HFF-Myc (cell line): Measurements from ENCODE around the gene COG7.
"Not testable (repeated sequence)": the region's sequence is repeated elsewhere in the genome, so short reads cannot be mapped to it uniquely, and the experiment has no call there.

Source experiments
- DNase-seq: peaks from one replicate; pipeline ENCODE4 v3.0.0-alpha.2; 2011; ENCODE audit warnings: low read depth; ENCODE audit errors: extremely low read depth
- H3K4me3 ChIP-seq: replicated peaks from 2 replicates; pipeline ENCODE4 v1.5.1; 2011; ENCODE audit warnings: low read depth, mild to moderate bottlenecking, control low read depth, low read length
- TF ChIP-seq, protein P1 (sequence below): IDR thresholded peaks from 2 replicates; pipeline ENCODE4 v1.5.1; 2012; ENCODE audit warnings: mild to moderate bottlenecking, low read depth, low read length, control low read depth; ENCODE audit errors: missing control alignments

COG7 gene

DNA sequence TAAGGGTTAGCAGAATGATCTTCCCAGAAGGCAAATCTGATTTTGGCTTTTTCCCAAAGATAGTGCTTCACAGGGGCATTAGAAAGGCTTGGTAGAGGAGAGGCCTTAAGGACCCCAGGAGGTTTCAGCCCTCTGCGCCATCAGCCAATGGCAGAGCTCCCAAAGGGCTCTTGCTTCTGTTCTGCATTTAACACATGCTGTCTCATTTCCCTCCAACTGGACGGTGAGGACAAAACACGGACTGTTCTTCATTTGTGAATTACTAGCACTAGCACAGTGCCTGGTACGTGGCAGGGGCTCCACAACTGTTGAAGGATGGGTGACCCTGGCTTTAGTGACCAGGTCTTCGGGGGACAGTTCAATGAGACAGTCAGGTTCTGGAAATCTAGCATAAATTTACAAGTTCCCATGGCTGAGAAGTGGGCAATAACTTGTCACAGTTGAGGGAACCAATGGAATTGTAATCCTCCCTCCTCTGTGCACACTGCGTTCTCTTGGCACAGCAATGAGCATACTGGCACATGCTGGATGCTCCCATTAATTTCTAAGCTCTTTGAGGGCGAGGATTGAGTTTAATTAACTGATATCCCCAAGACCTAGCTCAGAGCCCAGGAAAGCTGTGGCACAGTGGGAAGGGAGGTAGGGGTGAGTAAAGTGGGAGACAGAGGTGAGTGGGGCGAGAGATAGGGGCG, 45.4 kb downstream of the COG7 start:
- TF ChIP-seq, protein P1, sequence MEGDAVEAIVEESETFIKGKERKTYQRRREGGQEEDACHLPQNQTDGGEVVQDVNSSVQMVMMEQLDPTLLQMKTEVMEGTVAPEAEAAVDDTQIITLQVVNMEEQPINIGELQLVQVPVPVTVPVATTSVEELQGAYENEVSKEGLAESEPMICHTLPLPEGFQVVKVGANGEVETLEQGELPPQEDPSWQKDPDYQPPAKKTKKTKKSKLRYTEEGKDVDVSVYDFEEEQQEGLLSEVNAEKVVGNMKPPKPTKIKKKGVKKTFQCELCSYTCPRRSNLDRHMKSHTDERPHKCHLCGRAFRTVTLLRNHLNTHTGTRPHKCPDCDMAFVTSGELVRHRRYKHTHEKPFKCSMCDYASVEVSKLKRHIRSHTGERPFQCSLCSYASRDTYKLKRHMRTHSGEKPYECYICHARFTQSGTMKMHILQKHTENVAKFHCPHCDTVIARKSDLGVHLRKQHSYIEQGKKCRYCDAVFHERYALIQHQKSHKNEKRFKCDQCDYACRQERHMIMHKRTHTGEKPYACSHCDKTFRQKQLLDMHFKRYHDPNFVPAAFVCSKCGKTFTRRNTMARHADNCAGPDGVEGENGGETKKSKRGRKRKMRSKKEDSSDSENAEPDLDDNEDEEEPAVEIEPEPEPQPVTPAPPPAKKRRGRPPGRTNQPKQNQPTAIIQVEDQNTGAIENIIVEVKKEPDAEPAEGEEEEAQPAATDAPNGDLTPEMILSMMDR, result no peak
- no peak for DNase-seq
- no peak overlapping the region for H3K4me3 ChIP-seq

DNA sequence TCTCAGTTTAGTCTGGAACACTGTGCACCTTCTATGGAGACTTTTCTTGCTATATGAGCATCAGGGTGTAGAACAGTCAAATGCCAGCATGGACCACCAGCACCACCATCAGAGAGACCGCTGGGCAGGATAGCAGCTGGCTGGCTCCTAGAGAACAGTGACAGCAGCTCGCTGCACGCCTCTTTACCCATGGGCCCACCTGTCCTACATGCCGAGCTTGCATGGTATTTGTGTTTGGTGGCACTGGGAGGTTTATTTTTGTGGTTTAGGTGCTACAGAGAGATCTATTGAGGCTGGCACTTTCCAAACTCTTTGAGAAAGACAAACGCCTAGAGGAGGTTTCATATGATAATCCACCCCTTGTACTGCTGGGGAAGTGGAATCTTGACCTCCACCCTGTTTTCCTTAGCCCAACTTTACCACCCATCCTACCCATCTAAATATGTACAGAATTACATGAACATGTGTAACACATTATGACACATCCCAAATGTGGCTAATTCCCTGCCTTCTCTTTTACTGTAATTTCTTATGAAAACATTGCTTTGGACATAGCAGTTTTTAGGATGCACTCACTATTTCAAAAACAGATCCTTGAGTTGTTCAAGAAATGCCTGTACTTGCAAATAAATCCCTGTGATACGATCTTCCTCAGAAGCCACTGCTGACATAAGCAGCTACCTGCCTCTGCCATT, 46.3 kb downstream of the COG7 start:
- no peak for DNase-seq
- TF ChIP-seq, protein P1, result no peak
- H3K4me3 ChIP-seq, result no peak overlapping the region

DNA sequence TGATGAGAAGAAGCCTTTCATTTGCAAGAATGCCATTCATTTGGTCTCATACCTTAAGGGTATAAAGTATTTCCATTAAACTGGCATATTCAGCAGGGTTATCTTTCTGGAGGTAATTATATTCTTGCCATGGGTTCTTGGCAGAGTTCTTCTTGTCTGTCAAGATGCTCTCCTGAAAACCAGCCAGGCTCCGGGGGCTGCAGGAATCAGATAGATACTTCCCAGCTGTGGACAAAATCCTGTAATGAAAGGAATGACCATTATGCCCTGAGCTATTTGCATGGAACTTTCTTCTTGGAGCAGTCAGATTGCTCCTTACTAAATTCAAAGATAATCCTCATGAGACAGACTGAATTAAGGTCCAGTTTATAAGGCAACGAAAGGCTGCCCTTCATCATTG, 47.0 kb downstream of the COG7 start:
- DNase-seq, result no peak
- no peak overlapping the region for H3K4me3 ChIP-seq
- TF ChIP-seq, protein P1, result no peak

DNA sequence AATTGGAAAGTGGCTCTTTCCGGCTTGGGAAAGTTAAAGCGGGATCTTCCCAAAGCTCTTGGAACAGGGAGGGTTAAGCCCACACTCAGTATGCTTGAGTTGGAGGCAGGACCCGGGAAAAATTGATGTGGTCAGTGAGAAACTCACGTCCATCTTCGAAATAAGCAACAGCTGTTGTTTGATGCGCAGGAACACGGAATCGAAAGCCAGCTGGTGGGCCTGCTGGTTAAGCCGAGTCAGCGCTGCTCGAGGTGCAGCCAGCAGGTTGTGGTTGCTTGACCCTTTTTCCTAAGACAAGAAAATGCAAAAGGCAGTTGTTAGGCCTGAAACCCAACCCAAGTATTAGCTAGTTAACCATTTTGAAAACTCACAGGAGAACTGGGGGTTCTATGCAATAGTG, 49.4 kb downstream of the COG7 start:
- no peak for DNase-seq
- no peak overlapping the region for H3K4me3 ChIP-seq
- TF ChIP-seq, protein P1, result no peak

DNA sequence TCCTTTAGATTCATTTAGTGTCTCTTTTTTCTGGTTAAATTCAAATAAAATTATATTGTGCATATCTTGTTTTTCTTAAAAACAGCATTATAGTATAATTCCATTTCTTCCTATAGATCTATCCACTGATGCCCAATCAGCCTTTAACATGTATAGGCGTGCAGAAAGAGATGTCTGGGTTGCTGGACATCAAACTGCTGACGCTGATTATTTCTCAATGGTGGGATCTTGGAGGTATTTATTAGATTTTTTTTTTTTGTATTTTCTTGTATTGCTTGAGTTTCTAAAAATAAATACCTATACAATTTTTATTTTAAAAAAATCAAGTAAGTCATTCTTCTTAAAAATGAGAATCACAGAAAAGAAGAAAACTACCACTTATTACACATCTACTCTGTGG, 50.9 kb downstream of the COG7 start:
- TF ChIP-seq, protein P1, result no peak
- no peak overlapping the region for H3K4me3 ChIP-seq
- DNase-seq, result no peak

DNA sequence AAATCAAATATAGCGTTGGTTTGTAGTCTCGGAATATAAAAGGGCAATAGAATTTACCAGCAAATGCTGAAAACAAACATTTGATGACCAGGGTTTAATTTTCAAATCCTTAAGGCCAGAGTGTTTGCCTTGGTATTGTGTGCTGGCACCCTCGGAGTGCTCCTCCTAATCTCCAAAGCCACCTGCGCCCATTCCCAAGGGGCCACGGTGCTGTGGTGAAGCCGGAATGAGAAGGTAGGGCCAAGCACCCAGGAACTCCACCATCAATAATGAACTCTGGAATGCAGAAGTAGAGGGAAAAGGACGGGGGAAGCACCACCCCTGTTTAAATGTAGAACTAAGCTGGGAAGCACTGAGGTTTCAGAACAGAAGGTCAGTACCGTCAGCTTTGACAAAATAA, 51.9 kb downstream of the COG7 start:
- DNase-seq, result no peak
- no peak overlapping the region for H3K4me3 ChIP-seq
- TF ChIP-seq, protein P1, result no peak

DNA sequence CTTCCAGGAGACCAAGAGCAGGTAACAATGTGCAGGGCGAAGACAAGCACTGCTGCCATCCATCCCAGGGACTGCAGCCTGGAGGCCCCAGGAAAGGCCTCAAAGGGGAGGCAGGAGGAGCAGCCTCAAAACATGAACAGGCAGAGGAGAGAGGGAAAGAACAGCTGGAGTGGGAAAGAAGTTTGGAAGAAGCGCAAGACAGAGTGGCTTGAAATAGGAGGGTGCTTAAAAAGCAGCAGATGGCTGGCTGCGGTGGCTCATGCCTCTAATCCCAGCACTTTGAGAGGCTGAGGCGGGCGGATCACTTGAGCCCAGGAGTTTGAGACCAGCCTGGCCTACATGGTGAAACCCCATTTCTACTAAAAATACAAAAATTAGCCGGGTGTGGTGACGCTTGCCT, 52.5 kb downstream of the COG7 start:
- not testable (repeated sequence) for H3K4me3 ChIP-seq, DNase-seq
